ENCODE measurements around the gene MEF2D.

The MEF2D gene

DNA sequence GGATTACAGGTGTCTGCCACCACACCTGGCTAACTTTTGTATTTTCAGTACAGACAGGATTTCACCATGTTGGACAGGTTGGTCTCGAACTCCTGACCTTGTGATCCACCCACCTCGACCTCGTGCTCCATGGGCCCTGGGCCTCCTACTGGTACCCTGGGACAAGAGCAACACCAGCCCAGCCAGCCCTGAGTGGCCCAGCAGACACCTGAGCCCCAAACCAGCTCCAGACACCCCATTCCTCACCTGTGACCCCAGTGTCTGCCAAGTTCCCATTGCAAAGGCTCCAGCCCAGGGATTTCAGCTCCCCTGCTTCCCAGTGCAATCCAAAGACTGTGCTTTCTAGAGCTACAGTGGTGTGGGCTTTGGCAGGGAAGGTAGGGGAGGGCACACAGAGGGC, 14.6 kb downstream of the MEF2D start:
- H3K9me3 ChIP-seq: no peaks in the 10 kb centered on the region
- peaks cover 11 to 24% of the 10 kb centered on the region in 2 experiments for H3K4me1 ChIP-seq (ENCODE audit: control insufficient read depth in 1 of 2, insufficient read depth in 1 of 2, low read depth in 1 of 2, low read length in 1 of 2)
- peak overlapping the region; percentile 6 for H3K27ac ChIP-seq
- H3K36me3 ChIP-seq: peaks cover 55% of the 10 kb centered on the region
- TF ChIP-seq, protein P1, sequence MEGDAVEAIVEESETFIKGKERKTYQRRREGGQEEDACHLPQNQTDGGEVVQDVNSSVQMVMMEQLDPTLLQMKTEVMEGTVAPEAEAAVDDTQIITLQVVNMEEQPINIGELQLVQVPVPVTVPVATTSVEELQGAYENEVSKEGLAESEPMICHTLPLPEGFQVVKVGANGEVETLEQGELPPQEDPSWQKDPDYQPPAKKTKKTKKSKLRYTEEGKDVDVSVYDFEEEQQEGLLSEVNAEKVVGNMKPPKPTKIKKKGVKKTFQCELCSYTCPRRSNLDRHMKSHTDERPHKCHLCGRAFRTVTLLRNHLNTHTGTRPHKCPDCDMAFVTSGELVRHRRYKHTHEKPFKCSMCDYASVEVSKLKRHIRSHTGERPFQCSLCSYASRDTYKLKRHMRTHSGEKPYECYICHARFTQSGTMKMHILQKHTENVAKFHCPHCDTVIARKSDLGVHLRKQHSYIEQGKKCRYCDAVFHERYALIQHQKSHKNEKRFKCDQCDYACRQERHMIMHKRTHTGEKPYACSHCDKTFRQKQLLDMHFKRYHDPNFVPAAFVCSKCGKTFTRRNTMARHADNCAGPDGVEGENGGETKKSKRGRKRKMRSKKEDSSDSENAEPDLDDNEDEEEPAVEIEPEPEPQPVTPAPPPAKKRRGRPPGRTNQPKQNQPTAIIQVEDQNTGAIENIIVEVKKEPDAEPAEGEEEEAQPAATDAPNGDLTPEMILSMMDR (IDR thresholded peaks at IDR 0.05): no peak
- H3K4me3 ChIP-seq (ENCODE audit: low read depth in 1 of 2, low read length in 1 of 2): no peak overlapping the region
- H3K27me3 ChIP-seq: no peaks in the 10 kb centered on the region

DNA sequence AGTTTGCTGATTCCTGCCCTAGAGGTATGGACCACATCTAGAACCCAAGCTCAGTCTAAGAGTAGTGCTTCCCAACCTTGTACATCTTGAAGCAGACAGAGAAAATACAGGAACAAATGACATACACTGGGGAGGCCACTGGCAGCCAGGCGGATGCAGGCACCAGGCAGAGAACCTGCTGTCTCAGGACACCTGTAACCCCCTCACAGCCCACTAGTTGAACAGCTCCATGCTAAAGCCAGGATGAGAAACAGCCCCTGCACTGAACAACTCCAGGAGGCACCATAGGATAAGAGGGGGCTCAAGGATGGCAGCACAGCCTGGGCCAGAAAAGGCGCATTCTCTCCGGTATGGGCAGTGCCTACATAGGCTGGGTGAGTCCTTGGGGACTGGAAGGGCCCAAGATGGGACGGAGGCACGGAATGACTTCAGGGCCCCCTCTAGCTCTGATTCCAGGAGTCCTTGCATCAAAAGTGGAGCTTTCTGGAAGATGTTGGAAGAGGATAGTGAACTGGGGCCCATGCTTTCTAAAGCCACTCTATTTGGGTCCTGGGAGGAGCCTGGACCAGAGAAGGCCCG, 16.0 kb downstream of the MEF2D start:
- Histone ChIP-seq H3K27me3 (no peaks in the 10 kb centered on the region), H3K4me1 (ENCODE audit: control insufficient read depth in 1 of 2, insufficient read depth in 1 of 2, low read depth in 1 of 2, low read length in 1 of 2) (peaks cover under 1 to 12% of the 10 kb centered on the region in 2 experiments), H3K9me3 (no peaks in the 10 kb centered on the region), H3K36me3 (peaks cover 69% of the 10 kb centered on the region), H3K27ac (no peak overlapping the region), H3K4me3 (ENCODE audit: low read depth in 1 of 2, low read length in 1 of 2) (no peak overlapping the region)
- TF ChIP-seq, protein P1 (IDR thresholded peaks at IDR 0.05): no peak

DNA sequence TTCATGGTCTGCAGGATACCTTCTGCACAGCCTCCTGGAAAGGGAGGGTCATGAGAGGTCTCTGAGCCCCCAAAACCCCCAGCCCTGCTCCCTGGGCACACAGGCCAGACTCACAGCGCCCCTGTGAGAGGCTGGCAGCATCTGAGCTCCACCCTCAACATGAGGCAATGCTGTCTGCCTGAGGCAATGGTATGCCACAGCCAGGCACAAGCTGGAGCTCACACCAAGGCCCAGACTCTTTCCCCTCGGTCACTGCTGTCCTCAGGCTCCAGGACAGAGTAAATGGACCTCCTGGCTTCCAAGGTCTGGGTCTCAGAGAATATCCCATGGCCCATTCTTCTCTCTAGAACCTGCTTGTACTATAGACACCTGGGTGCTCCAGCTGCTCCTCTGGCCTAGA, 17.2 kb downstream of the MEF2D start:
- no peaks in the 10 kb centered on the region for H3K27me3 ChIP-seq
- H3K4me1 ChIP-seq (ENCODE audit: control insufficient read depth in 1 of 2, insufficient read depth in 1 of 2, low read depth in 1 of 2, low read length in 1 of 2): peaks cover 0 to 4% of the 10 kb centered on the region in 2 experiments
- no peak overlapping the region for H3K4me3 ChIP-seq (ENCODE audit: low read depth in 1 of 2, low read length in 1 of 2)
- no peaks in the 10 kb centered on the region for H3K9me3 ChIP-seq
- TF ChIP-seq, protein P1 (IDR thresholded peaks at IDR 0.05): no peak
- H3K27ac ChIP-seq: no peak overlapping the region
- peaks cover 73% of the 10 kb centered on the region for H3K36me3 ChIP-seq

DNA sequence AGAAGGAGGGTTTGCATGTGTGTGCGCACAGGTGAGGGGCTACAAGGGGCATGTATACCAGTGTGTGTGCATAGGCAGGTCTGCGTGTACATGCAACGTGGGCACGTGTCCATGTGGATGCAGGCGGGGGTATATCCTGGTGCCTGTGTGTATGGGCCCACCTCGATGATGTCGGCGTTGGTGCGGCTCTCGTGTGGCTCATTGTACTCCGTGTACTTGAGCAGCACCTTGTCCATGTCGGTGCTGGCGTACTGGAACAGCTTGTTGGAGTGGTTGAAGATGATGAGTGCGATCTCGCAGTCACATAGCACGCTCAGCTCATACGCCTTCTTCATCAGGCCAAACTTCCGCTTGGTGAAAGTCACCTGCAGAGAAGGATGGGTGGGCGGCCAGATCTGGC, 18.3 kb downstream of the MEF2D start:
- Histone ChIP-seq H3K27me3 (no peaks in the 10 kb centered on the region), H3K27ac (no peak overlapping the region), H3K9me3 (no peaks in the 10 kb centered on the region)

DNA sequence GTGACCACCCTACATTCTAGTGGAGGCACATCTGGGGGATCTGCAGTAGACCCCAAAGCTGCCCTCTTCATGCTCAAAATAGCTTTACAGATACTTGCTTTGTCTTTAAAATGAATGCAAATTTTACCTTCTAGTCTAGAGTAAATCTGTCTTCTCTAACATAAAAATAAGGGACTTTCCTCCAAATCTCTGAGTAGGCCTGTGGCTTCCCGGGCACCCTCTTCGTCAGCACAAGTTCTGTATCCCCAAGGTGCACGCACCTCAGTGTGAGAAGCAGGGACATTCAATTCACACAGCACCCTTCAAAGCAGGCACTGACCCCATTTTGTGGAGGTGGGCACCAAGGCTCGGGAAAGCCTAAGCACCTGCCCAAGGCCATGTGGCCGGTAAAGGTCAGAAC, 19.0 kb downstream of the MEF2D start:
- Histone ChIP-seq H3K27ac (no peak overlapping the region), H3K4me3 (ENCODE audit: low read depth in 1 of 2, low read length in 1 of 2) (no peak overlapping the region), H3K27me3 (no peaks in the 10 kb centered on the region), H3K9me3 (no peaks in the 10 kb centered on the region), H3K4me1 (ENCODE audit: control insufficient read depth in 1 of 2, insufficient read depth in 1 of 2, low read depth in 1 of 2, low read length in 1 of 2) (peaks cover 0 to 4% of the 10 kb centered on the region in 2 experiments), H3K36me3 (peaks cover 83% of the 10 kb centered on the region)
- TF ChIP-seq, protein P1 (IDR thresholded peaks at IDR 0.05): no peak

More for the DNA sequence above, 18.3 kb downstream of the MEF2D start:
- H3K4me1 ChIP-seq (ENCODE audit: control insufficient read depth in 1 of 2, insufficient read depth in 1 of 2, low read depth in 1 of 2, low read length in 1 of 2): peaks cover 0 to 4% of the 10 kb centered on the region in 2 experiments
- TF ChIP-seq, protein P1 (IDR thresholded peaks at IDR 0.05): no peak
- H3K36me3 ChIP-seq: peaks cover 75% of the 10 kb centered on the region
- no peak overlapping the region for H3K4me3 ChIP-seq (ENCODE audit: low read depth in 1 of 2, low read length in 1 of 2)

Data from neutrophil (primary cell).